Measurements from ENCODE around the gene TMCC2. TPM values are rescaled to one million over a fixed set of nuclear protein-coding genes. Genes with fewer than 3 reads are reported as not detected.

The TMCC2 gene
- total and polyA plus RNA-seq, 5 experiments from 2014 or later: 0.37 to 4.7 (median 2.0) TPM

GRCh38 chr1:205270271-205270670, 42.5 kb downstream of the TMCC2 start:
- POLR2A ChIA-PET: interaction anchor here (11.7 kb wide), 1 partner anchor 50 kb away, joined by 590 read pairs; the partner anchor contains the start of gene NUAK2
- ATAC-seq: no peak
- Mint-ChIP-seq H3K27ac (peak overlapping the region in 1 of 10 donors; percentile 61), H3K4me3 (no peak overlapping the region), H3K9me3 (no peaks in the 10 kb centered on the region), H3K4me1 (peaks cover 2 to 24% (median 17%) of the 10 kb centered on the region in 4 donors), H3K36me3 (peaks cover 0 to 24% (median 0%) of the 10 kb centered on the region in 3 donors), H3K27me3 (no peaks in the 10 kb centered on the region)
- DNase-seq: no peak

DNA sequence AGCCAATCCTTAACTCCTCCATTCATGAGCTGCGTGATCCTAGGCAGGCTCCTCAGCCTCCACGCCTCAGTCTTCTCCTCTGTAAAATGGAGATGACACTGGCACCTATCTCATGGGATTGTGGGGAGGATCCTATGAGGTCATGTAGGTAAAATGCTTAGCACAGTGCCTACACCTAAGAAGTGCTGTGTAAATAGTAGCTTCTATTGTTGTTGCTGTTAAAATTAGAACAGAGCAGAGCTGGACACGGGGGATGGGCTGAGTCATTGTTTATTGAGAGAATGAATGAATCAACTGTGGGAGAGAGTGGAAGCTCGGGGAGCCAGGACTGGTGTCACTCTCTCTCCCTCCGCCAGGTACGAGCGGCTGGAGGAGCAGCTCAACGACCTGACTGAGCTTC, 43.0 kb downstream of the TMCC2 start:
- Mint-ChIP-seq H3K27ac (peak overlapping the region in 2 of 10 donors; percentile 52 to 61), H3K4me1 (peaks cover 5 to 29% (median 22%) of the 10 kb centered on the region in 4 donors)

GRCh38 chr1:205271277-205271676, 43.5 kb downstream of the TMCC2 start:
- H3K4me3 Mint-ChIP-seq: no peak overlapping the region

More for the DNA sequence above, 43.0 kb downstream of the TMCC2 start:
- ATAC-seq (no peak), DNase-seq (no peak)
- Mint-ChIP-seq H3K27me3 (no peaks in the 10 kb centered on the region), H3K4me3 (no peak overlapping the region), H3K36me3 (peaks cover 0 to 24% (median 0%) of the 10 kb centered on the region in 3 donors), H3K9me3 (no peaks in the 10 kb centered on the region)
- POLR2A ChIA-PET: interaction anchor here (0.8 to 11.7 kb wide), 3 partner anchors 16 to 254 kb away, joined by 3 to 590 read pairs (median 383); partner anchors contain the start of gene NUAK2

GRCh38 chr1:205271745-205272144, 44.0 kb downstream of the TMCC2 start:
- H3K4me1 Mint-ChIP-seq: peaks cover 7 to 36% (median 31%) of the 10 kb centered on the region in 4 donors
- DNase-seq (no peak), ATAC-seq (no peak)
- H3K27me3 Mint-ChIP-seq: no peaks in the 10 kb centered on the region
- POLR2A ChIA-PET: interaction anchor here (0.5 to 11.7 kb wide), 4 partner anchors 15 to 517 kb away, joined by 3 to 590 read pairs (median 194); partner anchors contain the start of gene NUAK2
- H3K27ac Mint-ChIP-seq: peak overlapping the region in 1 of 10 donors; percentile 4
- no peak overlapping the region for H3K4me3 Mint-ChIP-seq
- no peaks in the 10 kb centered on the region for H3K9me3 Mint-ChIP-seq
- H3K36me3 Mint-ChIP-seq: peaks cover 0 to 24% (median 0%) of the 10 kb centered on the region in 3 donors

More at GRCh38 chr1:205271277-205271676, 43.5 kb downstream of the TMCC2 start:
- ATAC-seq: no peak
- H3K36me3 Mint-ChIP-seq: peaks cover 0 to 24% (median 0%) of the 10 kb centered on the region in 3 donors
- H3K27me3 Mint-ChIP-seq: no peaks in the 10 kb centered on the region
- no peak for DNase-seq
- POLR2A ChIA-PET: interaction anchor here (0.8 to 11.7 kb wide), 3 partner anchors 15 to 253 kb away, joined by 3 to 590 read pairs (median 383); partner anchors contain the start of gene NUAK2
- no peaks in the 10 kb centered on the region for H3K9me3 Mint-ChIP-seq
- H3K4me1 Mint-ChIP-seq: peaks cover 6 to 32% (median 26%) of the 10 kb centered on the region in 4 donors
- H3K27ac Mint-ChIP-seq: no peak overlapping the region

- Mint-ChIP-seq H3K36me3 (peaks cover 0 to 24% (median 0%) of the 10 kb centered on the region in 3 donors), H3K27ac (peak overlapping the region in 1 of 10 donors; percentile 41), H3K4me1 (peaks cover 7 to 40% (median 35%) of the 10 kb centered on the region in 4 donors), H3K27me3 (no peaks in the 10 kb centered on the region), H3K9me3 (no peaks in the 10 kb centered on the region), H3K4me3 (peak overlapping the region in 1 of 10 donors; percentile 35)
- POLR2A ChIA-PET: interaction anchor here (0.5 to 11.7 kb wide), 5 partner anchors 14 to 516 kb away, joined by 3 to 590 read pairs (median 5); partner anchors contain the start of gene NUAK2
- ATAC-seq (no peak), DNase-seq (no peak)
Observed at GRCh38 chr1:205272536-205272935, 44.8 kb downstream of the TMCC2 start.

GRCh38 chr1:205273551-205273982, 45.8 kb downstream of the TMCC2 start:
- ATAC-seq (peak; percentile 77), DNase-seq (peak; percentile 74 to 92 (median 84))
- Mint-ChIP-seq H3K4me3 (peak overlapping the region; percentile 50 to 87 (median 69)), H3K27me3 (no peaks in the 10 kb centered on the region), H3K4me1 (peaks cover 11 to 50% (median 45%) of the 10 kb centered on the region in 4 donors), H3K36me3 (peaks cover 0 to 21% (median 0%) of the 10 kb centered on the region in 3 donors), H3K9me3 (no peaks in the 10 kb centered on the region), H3K27ac (peak overlapping the region; percentile 55 to 97 (median 88))
- POLR2A ChIA-PET: interaction anchor here (0.5 to 11.7 kb wide), 15 partner anchors 12 to 718 kb away, joined by 3 to 590 read pairs (median 4); partner anchors contain the start of genes ELK4 and NUAK2

GRCh38 chr1:205274041-205274691, 46.4 kb downstream of the TMCC2 start:
- peaks cover 0 to 17% (median 0%) of the 10 kb centered on the region in 3 donors for H3K36me3 Mint-ChIP-seq
- H3K27me3 Mint-ChIP-seq: no peaks in the 10 kb centered on the region
- H3K9me3 Mint-ChIP-seq: no peaks in the 10 kb centered on the region
- DNase-seq: no peak
- ATAC-seq: peak; percentile 8 to 24
- H3K4me1 Mint-ChIP-seq: peaks cover 14 to 56% (median 51%) of the 10 kb centered on the region in 4 donors
- peak overlapping the region; percentile 55 to 97 (median 89) for H3K27ac Mint-ChIP-seq
- POLR2A ChIA-PET: interaction anchor here (0.6 to 11.7 kb wide), 14 partner anchors 12 to 358 kb away, joined by 3 to 590 read pairs (median 6); partner anchors contain the start of genes ELK4 and NUAK2
- peak overlapping the region in 9 of 10 donors; percentile 53 to 87 (median 70) for H3K4me3 Mint-ChIP-seq

- peaks cover 23 to 66% (median 61%) of the 10 kb centered on the region in 4 donors for H3K4me1 Mint-ChIP-seq
- peak overlapping the region; percentile 31 to 86 (median 65) for H3K4me3 Mint-ChIP-seq
- no peaks in the 10 kb centered on the region for H3K9me3 Mint-ChIP-seq
- ATAC-seq: peak; percentile 85
- POLR2A ChIA-PET: interaction anchor here (1.0 to 11.7 kb wide), 8 partner anchors 11 to 210 kb away, joined by 4 to 590 read pairs (median 22); partner anchors contain the start of gene NUAK2
- H3K27ac Mint-ChIP-seq: peak overlapping the region in 9 of 10 donors; percentile 89 to 97 (median 92)
- peaks cover 0 to 15% (median 0%) of the 10 kb centered on the region in 3 donors for H3K36me3 Mint-ChIP-seq
- DNase-seq: peak; percentile 19 to 84 (median 56)
- no peaks in the 10 kb centered on the region for H3K27me3 Mint-ChIP-seq
Observed at GRCh38 chr1:205275133-205275532, 47.4 kb downstream of the TMCC2 start.

DNA sequence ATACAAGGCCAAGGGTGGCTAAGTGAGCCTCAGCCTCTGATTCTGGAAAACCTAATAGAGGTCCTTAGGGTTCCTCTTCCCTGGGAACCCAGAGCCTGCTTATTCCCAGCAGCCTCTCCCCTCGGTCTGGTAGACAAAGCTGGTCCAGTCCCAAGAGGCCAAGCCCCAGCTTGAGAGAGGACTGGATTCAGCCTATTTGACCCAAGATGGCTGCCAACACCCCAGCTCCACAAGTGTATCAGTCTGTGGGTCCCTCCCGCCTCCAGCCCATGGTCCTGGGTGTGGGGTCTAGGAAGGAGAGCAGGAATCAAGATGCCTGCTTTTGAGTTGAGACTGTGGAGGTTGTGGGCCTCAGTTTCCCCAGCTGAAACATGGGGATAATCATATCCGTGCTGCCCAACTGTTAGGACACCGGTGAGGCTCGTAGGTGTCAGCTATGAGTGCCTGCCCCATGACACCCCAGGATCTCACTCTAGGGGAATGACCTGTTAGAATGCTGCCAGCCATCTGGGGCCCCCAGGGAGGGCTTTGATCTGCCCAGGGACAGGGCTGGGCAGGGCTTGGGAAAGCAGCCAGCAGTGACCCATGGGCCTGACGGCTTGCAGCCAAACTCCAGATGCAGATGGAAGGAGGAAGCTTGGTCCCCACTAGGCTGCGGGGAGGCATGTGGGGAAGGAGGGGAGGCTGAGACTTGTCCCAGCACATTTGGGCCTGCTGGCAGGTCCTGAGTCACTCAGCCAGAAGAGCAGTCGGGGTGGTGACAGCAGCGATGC, 48.4 kb downstream of the TMCC2 start:
- DNase-seq: no peak
- peaks cover 0 to 7% (median 0%) of the 10 kb centered on the region in 3 donors for H3K36me3 Mint-ChIP-seq
- peaks cover 27 to 75% (median 68%) of the 10 kb centered on the region in 4 donors for H3K4me1 Mint-ChIP-seq
- no peaks in the 10 kb centered on the region for H3K9me3 Mint-ChIP-seq
- H3K27me3 Mint-ChIP-seq: no peaks in the 10 kb centered on the region
- peak overlapping the region in 3 of 10 donors; percentile 10 to 86 (median 66) for H3K4me3 Mint-ChIP-seq
- POLR2A ChIA-PET: interaction anchor here (1.7 to 11.7 kb wide), 5 partner anchors 10 to 44 kb away, joined by 14 to 590 read pairs (median 31); partner anchors contain the start of gene NUAK2
- peak overlapping the region; percentile 19 to 97 (median 90) for H3K27ac Mint-ChIP-seq
- no peak for ATAC-seq

DNA sequence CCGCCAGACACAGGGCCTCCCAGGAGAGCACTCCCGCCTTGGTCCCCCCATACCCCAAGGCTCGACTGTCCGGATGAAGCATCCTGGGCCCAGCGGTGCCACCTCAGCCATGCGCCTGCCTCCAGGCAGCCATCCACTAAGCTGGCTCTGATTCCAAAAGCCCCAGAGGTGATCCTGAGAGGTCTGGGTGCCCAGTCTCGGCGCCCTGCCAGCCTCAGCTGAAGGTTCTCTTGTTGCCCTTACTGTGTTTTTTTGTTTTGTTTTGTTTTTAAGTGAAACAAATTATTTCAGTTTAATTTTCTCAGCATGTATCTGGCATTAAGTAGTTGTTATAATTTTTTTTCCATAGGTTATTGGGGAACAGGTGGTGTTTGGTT, 48.9 kb downstream of the TMCC2 start:
- Mint-ChIP-seq H3K9me3 (no peaks in the 10 kb centered on the region), H3K36me3 (peaks cover 0 to 5% (median 0%) of the 10 kb centered on the region in 3 donors), H3K27me3 (no peaks in the 10 kb centered on the region), H3K4me1 (peaks cover 27 to 78% (median 68%) of the 10 kb centered on the region in 4 donors), H3K4me3 (peak overlapping the region in 1 of 10 donors; percentile 23), H3K27ac (peak overlapping the region in 8 of 10 donors; percentile 33 to 89 (median 69))
- POLR2A ChIA-PET: interaction anchor here (2.3 to 11.7 kb wide), 4 partner anchors 10 to 44 kb away, joined by 29 to 590 read pairs (median 207); partner anchors contain the start of gene NUAK2
- no peak for ATAC-seq
- no peak for DNase-seq

GRCh38 chr1:205279986-205280385, 52.2 kb downstream of the TMCC2 start:
- H3K36me3 Mint-ChIP-seq: no peaks in the 10 kb centered on the region
- no peaks in the 10 kb centered on the region for H3K27me3 Mint-ChIP-seq
- peak in 5 of 10 donors; percentile 22 to 60 (median 29) for DNase-seq

More at GRCh38 chr1:205279986-205280385, 52.2 kb downstream of the TMCC2 start:
- H3K4me3 Mint-ChIP-seq: peak overlapping the region in 9 of 10 donors; percentile 28 to 73 (median 63)
- H3K4me1 Mint-ChIP-seq: peaks cover 43 to 94% (median 83%) of the 10 kb centered on the region in 4 donors
- ATAC-seq: peak in 1 of 2 donors; percentile 27
- no peaks in the 10 kb centered on the region for H3K9me3 Mint-ChIP-seq
- H3K27ac Mint-ChIP-seq: peak overlapping the region; percentile 44 to 92 (median 88)
- POLR2A ChIA-PET: interaction anchor here (0.7 to 11.7 kb wide), 4 partner anchors 6 to 41 kb away, joined by 3 to 590 read pairs (median 194); partner anchors contain the start of gene NUAK2
